Posterior vena cava (tissue), 2 donors: ENCODE data around the gene ZNF573. TPM values are rescaled to one million over a fixed set of nuclear protein-coding genes. Genes with fewer than 3 reads are reported as not detected.

Experiments used
- DNase-seq: peaks from one replicate; pipeline ENCODE4 v3.0.0-alpha.2; 2020; ENCODE audit warnings: low spot score
- intact Hi-C, 2 donors: fragments of 100-400 bp; cut with DNase I; formaldehyde crosslinking; loops; one replicate each; pipeline versions ENCODE4 v1.14.1 to v1.14.2; 2022 to 2023
- total RNA-seq, 2 donors: library from RNA; stranded (reverse); fragmentation: NEBNext Ultra II Directional; extraction: Animal tissue kit (Norgen Biotek cat#: 25700); gene quantifications; one replicate each; pipeline ENCODE4 v1.2.1, GENCODE V29; 2021
- donor health status: DM: yes; HTN: yes; CAD: no.
- donor health status: DM: yes; HTN: yes; CAD: no.

Gene ZNF573
- total RNA-seq, 2 donors from 2014 or later, result 9.9 to 11.8 TPM

DNA sequence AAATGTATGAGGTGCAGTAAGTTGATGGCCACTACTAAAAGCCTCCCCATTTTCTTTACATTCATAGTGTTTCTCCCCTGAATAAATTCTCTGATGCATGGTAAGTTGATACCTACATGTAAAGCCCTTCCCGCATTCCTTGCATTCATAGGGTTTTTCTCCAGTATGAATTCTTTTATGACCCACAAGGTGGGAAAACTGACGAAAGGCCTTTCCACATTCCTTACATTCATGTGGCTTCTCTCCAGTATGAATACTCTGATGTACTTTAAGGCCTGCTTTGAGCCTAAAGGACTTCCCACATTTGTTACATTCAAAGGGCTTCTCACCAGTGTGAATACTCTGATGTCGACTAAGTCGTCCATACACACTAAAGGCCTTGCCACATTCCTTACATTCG, 80.3 kb downstream of the ZNF573 start:
- intact Hi-C loops, result no loop called here

DNA sequence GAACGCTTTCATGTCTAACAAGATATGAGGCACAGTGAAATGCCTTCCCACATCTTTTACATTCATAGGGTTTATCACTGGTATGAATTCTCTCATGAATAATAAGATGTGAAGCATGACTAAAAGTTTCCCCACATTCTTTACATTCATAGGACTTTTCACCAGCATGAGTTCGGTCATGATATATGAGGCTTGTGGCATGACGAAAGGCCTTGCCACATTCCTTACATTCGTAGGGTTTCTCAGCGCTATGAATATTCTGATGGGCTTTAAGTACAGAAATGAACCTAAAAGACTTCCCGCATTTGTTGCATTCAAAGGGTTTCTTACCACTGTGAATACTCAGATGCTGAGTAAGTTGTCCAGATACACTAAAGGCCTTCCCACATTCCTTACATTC, 81.2 kb downstream of the ZNF573 start:
- intact Hi-C loops, result no loop called here
- DNase-seq, result no peak

More for the DNA sequence above, 80.3 kb downstream of the ZNF573 start:
- no peak for DNase-seq

DNA sequence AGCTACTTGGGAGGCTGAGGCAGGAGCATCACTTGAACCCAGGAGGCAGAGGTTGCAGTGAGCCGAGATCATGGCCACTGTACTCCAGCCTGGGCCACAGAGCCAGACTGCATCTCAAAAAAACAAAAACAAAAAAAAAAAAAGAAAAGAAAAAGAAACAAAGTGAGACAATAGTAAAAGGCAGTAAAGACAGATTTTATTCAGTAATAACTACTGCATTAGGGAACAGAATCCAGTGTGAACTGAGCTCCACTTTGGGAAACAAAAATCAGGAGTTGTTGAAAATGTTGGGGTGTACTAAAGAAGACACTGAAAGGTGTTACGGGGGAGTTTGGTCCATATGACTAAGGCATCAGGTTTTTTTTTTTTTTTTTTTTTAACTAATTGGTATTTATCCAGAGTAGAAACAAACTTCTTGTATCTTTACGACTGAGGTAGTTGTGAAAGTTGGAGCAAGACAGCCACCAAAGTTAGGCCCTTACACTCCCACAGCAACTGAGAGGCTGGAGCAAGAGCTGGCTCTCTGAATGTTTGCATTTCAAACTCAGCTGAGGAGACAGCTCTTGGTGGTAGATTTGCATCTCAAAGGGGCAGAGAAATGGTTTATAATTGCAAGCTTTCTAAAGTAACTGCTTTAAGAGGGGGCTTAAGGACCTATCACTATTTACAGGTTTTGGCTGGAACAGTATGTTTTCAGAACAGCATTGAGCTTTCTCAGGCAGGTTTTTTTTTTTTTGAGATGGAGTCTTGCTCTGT, 84.1 kb downstream of the ZNF573 start:
- intact Hi-C loops, result no loop called here
- no peak for DNase-seq

DNA sequence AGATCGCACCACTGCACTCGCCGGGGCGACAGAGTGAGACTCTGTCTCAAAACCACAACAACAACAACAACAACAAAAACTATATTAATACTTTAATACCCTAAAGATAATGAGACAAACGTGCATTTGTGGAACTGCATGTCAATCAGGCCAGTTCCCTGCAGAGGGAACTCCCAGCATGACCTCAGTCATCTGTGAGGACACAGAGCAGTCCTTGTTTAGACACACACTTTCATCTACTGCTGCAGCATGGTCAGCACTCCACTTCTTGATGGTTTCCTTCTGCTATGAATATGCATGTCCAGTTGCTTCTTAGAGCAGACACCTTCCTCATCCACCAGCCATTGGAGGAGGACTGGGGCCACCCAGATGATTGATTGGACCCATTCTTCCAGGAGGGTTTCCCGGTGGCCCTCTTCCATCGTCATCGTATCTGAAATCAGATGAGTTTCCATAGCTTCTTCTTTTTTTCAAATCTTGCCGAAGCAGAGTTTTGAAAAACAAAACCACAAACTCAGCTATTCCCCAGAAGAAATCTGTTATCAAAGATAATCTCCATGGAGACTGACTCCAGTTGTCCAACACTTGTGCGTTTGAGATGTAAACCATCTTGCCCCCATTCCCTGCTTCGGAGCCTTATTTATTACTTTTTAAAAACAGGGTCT, 86.3 kb downstream of the ZNF573 start:
- intact Hi-C loops, result no loop called here
- DNase-seq, result no peak

DNA sequence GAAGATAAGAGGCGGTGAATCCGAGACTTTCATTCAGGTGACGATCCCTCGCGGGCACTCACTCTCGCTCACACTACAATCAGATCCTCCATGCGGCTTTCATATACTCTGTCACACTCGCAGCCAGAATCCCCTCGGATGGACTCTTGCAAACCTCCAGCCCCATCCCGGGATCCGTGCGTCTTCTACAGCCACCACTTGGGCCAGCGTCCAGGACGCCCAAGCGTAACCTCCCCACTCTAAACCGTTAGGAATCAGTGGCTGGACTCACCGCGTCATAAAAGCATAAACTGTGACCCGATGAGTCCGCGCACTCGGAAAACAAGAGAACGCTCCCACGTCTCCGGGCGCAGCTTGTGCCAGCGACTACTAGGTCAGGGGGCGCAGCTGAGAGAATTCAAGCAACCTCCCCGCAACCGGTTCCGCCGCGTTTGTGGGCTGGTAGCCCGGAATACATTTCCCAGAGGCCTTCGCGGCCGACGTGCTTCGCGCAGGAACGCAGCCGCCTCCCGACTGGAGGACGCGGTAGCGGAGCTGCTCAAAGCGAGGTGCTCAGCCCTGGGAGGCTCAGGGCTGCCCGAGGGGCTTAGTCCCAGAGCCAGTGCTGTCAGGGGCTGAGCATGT, 87.4 kb downstream of the ZNF573 start:
- intact Hi-C loops, result no loop called here
- peak; percentile 95 for DNase-seq

Other genes with a start within 250 kb of the ZNF573 start
- gene ZNF571, start 184.8 kb downstream of the ZNF573 start, total RNA-seq, result 1 to 10 TPM; 4.6 to 6.3 TPM
- gene ZNF540, start 184.7 kb downstream of the ZNF573 start, total RNA-seq, result 1 to 10 TPM; 2.1 to 4.6 TPM
- gene ZFP30, start 124.1 kb downstream of the ZNF573 start, total RNA-seq, result 10 to 100 TPM; 10.5 to 12.1 TPM
- 1 to 10 TPM; 4.8 to 6.1 TPM for gene ZNF607, start 59.8 kb downstream of the ZNF573 start, total RNA-seq
- not detected for gene WDR87, start 127.0 kb upstream of the ZNF573 start, total RNA-seq
- 10 to 100 TPM; 13.2 to 13.9 TPM for gene SIPA1L3, start 127.6 kb upstream of the ZNF573 start, total RNA-seq